Memory B cell (primary cell): Measurements from ENCODE around the gene UGT2A3.

Experiments used
- ATAC-seq: fragments of 150-1000 bp; cut with Tn5 transposase; 2 replicates; pipeline ENCODE4 v1.10.0; 2021; ENCODE audit warnings: low read depth, mild to moderate bottlenecking, moderate library complexity
- DNase-seq, 2 donors: peaks; one replicate each; pipeline ENCODE4 v3.0.0; 2022; ENCODE audit warnings: low spot score in 2 of 2
- H3K27ac Mint-ChIP-seq: one replicate; pipeline ENCODE4 v1.8.0; 2022; ENCODE audit warnings: mild to moderate bottlenecking, moderate library complexity, mixed read lengths
- H3K27me3 Mint-ChIP-seq: one replicate; pipeline ENCODE4 v1.8.0; 2022; ENCODE audit warnings: mixed read lengths
- H3K36me3 Mint-ChIP-seq: one replicate; pipeline ENCODE4 v1.8.0; 2022; ENCODE audit warnings: mild to moderate bottlenecking, mixed read lengths
- H3K4me1 Mint-ChIP-seq: one replicate; pipeline ENCODE4 v1.8.0; 2022; ENCODE audit warnings: mixed read lengths
- H3K4me3 Mint-ChIP-seq: one replicate; pipeline ENCODE4 v1.8.0; 2022; ENCODE audit warnings: mild to moderate bottlenecking, moderate library complexity, mixed read lengths
- H3K9me3 Mint-ChIP-seq: one replicate; pipeline ENCODE4 v1.8.0; 2022; ENCODE audit warnings: mixed read lengths

The UGT2A3 gene

DNA sequence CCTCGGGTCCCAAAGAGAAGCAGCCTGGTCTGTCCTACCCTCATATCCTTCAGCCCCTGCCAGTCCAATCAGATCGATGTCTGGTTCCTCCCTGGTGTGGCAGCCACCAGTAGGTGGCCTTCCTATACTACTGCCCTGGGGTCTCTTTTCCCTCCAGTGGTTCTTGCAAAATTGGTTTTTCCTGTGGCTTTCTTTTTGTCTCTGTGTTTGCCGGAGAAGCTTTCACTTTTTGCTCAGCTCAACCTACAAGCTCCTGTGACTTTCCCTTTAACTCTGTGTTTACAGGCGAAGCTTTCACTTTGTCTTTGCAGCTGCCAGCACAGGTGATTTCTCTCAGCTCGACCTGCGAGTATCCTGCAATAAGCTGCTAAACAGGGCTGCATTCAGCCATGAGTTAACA is 46.8 kb downstream of the UGT2A3 start:
- Mint-ChIP-seq H3K9me3 (no peaks in the 10 kb centered on the region), H3K27ac (no peak overlapping the region), H3K36me3 (no peaks in the 10 kb centered on the region), H3K27me3 (no peaks in the 10 kb centered on the region), H3K4me1 (no peaks in the 10 kb centered on the region), H3K4me3 (no peak overlapping the region)
- DNase-seq = no peak
- no peak for ATAC-seq

DNA sequence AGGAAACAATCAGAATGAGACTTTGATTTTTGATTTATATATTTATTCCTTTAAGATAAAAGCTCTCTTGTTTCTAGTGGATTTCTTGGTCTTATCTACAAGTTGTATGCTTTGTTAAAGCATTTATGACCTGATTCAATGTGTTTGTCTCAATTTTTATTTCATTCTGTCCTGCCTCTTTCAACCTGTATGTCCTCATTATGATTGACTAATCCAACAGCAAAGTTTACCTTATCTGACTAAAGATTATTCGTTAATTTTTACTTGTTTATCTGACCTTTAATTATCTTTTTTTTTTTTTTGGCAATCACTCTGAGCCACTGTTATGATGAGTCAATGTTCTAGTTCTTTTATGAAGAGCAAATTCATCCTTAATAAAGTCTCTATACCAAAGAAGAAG is 54.9 kb downstream of the UGT2A3 start:
- Mint-ChIP-seq H3K9me3 (peaks cover 2% of the 10 kb centered on the region), H3K27ac (no peak overlapping the region), H3K36me3 (no peaks in the 10 kb centered on the region), H3K4me1 (no peaks in the 10 kb centered on the region), H3K27me3 (no peaks in the 10 kb centered on the region), H3K4me3 (no peak overlapping the region)
- DNase-seq (no peak), ATAC-seq (no peak)

DNA sequence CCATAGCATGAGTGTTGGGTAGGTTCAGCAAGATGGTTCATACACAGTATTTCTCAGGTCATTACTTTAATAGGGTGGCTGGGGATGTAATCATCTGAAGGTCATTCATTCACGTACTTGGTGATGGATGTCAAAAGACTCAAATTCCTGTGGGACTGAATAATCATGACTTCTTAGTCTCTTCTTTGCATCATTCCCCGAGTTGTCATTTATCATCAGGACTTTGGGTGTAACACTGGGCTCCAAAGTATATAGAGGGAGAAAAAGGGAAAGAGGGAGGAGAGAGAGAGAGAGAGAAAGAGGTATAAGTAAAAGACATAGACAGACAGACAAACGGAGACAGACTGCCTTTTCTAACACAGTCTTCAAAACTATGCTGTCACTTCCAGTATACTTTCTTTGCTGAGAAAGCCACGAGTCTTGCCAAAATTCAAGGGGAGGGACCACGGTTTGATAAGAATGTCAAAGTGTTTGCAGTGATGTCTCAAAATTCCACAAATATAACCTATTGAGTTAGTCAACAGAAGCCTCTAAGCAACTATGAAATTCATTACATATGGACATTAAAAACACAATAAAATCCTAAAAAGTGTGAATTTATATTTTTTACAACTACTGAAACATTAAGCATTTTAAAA is 55.9 kb downstream of the UGT2A3 start:
- no peaks in the 10 kb centered on the region for H3K27me3 Mint-ChIP-seq
- DNase-seq (no peak), ATAC-seq (no peak)
- no peaks in the 10 kb centered on the region for H3K36me3 Mint-ChIP-seq
- H3K27ac Mint-ChIP-seq = no peak overlapping the region
- peaks cover 2% of the 10 kb centered on the region for H3K9me3 Mint-ChIP-seq
- no peak overlapping the region for H3K4me3 Mint-ChIP-seq
- no peaks in the 10 kb centered on the region for H3K4me1 Mint-ChIP-seq

DNA sequence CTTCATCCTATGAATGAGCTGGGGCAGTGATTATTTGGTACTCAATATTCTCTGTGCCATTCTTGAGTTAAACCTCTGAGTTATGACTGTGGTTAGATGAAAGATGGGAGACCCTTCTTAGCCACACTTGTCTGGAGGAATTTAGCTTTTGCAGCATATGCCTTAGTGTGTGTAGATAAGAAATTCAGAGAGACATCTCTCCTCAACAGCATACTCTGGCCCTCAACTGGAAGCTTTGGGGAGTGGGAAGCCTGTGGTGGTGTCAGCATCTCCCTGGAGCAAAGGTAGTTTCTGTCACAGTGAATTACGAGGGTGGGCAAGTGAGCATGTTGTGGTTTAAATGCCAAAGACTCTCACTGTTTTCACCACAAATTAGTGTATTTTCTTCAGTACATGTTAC is 58.7 kb downstream of the UGT2A3 start:
- ATAC-seq (no peak), DNase-seq (no peak)
- Mint-ChIP-seq H3K27me3 (no peaks in the 10 kb centered on the region), H3K4me1 (no peaks in the 10 kb centered on the region), H3K9me3 (peaks cover 2% of the 10 kb centered on the region), H3K4me3 (no peak overlapping the region), H3K36me3 (no peaks in the 10 kb centered on the region), H3K27ac (no peak overlapping the region)

DNA sequence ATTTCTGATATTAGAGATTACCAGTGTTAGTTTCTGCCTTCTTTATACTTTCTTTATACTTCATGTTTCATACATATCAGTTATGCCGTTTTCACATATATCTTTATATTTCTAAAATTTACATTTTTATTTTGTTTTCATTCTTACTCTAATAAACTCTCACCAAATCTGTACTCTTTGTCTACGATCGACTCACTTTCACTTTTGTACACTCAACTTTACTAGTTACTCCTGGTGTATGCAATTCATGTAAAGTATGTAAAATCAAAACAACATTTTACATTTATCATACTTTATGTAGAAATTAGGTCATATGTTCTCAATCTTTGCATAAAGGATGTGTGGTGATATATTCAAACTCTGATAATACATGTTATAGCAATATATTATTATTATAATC is 59.9 kb downstream of the UGT2A3 start:
- Mint-ChIP-seq H3K36me3 (no peaks in the 10 kb centered on the region), H3K27ac (no peak overlapping the region), H3K4me3 (no peak overlapping the region), H3K9me3 (peaks cover 2% of the 10 kb centered on the region), H3K27me3 (no peaks in the 10 kb centered on the region), H3K4me1 (no peaks in the 10 kb centered on the region)
- ATAC-seq (no peak), DNase-seq (no peak)

DNA sequence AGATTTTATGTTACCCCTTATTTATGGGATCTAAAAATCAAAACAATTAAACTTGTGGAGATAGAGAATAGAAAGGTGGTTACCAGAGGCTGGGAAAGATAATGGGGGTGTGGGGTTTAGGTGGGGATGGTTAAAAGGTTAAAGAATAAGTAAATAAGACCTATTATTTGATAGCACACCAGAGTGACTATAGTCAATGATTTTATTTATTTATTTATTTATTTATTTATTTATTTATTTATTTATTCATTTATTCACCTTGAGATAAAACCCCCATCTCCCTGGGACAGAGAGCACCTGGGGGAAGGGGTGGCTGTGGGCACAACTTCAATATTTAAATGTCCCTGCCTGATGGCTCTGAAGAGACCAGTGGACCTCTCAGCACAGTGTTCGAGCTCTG is 66.1 kb downstream of the UGT2A3 start:
- ATAC-seq = no peak
- Mint-ChIP-seq H3K27me3 (no peaks in the 10 kb centered on the region), H3K4me1 (no peaks in the 10 kb centered on the region), H3K4me3 (no peak overlapping the region), H3K36me3 (no peaks in the 10 kb centered on the region), H3K9me3 (no peaks in the 10 kb centered on the region), H3K27ac (no peak overlapping the region)
- DNase-seq = no peak

DNA sequence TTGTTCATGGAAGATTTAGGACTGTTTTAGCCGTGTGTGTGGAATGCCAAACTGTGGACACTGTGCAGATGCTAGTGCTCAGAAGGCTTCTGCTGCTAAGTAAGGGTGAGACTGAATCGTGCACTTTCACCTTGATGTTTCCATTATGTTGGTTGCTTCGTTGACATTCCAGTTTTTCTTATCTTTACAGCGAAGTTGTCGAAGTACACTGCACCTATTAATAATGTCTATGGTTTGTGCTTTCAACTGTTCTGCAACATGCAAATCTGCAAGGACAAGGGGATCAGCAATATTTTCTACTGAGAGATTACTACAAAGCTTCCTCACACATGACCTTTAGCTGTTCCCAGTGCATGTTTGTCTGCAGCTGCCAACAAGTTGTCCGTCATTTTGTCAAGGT is 67.7 kb downstream of the UGT2A3 start:
- H3K36me3 Mint-ChIP-seq = no peaks in the 10 kb centered on the region
- no peak overlapping the region for H3K4me3 Mint-ChIP-seq
- no peaks in the 10 kb centered on the region for H3K4me1 Mint-ChIP-seq
- no peaks in the 10 kb centered on the region for H3K27me3 Mint-ChIP-seq
- ATAC-seq (no peak), DNase-seq (no peak)
- H3K9me3 Mint-ChIP-seq = no peaks in the 10 kb centered on the region
- H3K27ac Mint-ChIP-seq = no peak overlapping the region
